GM19099 (cell line): Measurements from ENCODE around the gene TRAF1.

Source experiments
- POLR2A ChIP-seq: IDR thresholded peaks from 3 replicates; pipeline ENCODE4 v1.6.1; 2011; ENCODE audit warnings: low read depth; ENCODE audit not compliant: insufficient read length; ENCODE audit errors: extremely low read depth

Gene TRAF1

GRCh38 chr9:120892748-120893610, 33.6 kb downstream of the TRAF1 start:
- no peak for TF ChIP-seq POLR2A

- TF ChIP-seq POLR2A: peak; percentile 22
Measured at GRCh38 chr9:120891884-120892747, 34.5 kb downstream of the TRAF1 start.

- no peak for TF ChIP-seq POLR2A
Measured at GRCh38 chr9:120891245-120891883, 35.2 kb downstream of the TRAF1 start.

- TF ChIP-seq POLR2A: no peak
Measured at GRCh38 chr9:120890320-120891244, 36.0 kb downstream of the TRAF1 start.

GRCh38 chr9:120889606-120890271, 36.9 kb downstream of the TRAF1 start:
- TF ChIP-seq POLR2A: no peak

- TF ChIP-seq POLR2A: no peak
Measured at GRCh38 chr9:120888626-120889025, 38.0 kb downstream of the TRAF1 start.

GRCh38 chr9:120886490-120886967, 40.1 kb downstream of the TRAF1 start:
- no peak for TF ChIP-seq POLR2A

GRCh38 chr9:120885958-120886357, 40.6 kb downstream of the TRAF1 start:
- TF ChIP-seq POLR2A: no peak

- TF ChIP-seq POLR2A: no peak
Measured at GRCh38 chr9:120885457-120885856, 41.1 kb downstream of the TRAF1 start.

GRCh38 chr9:120883608-120883996, 43.0 kb downstream of the TRAF1 start:
- no peak for TF ChIP-seq POLR2A

- TF ChIP-seq POLR2A: no peak
Measured at GRCh38 chr9:120882935-120883607, 43.5 kb downstream of the TRAF1 start.

- TF ChIP-seq POLR2A: no peak
Measured at GRCh38 chr9:120879446-120879845, 47.1 kb downstream of the TRAF1 start.
